Measurements from ENCODE around the gene IL1B. TPM values are rescaled to one million over a fixed set of nuclear protein-coding genes. Genes with fewer than 3 reads are reported as not detected.

Gene IL1B
- total RNA-seq, 6 donors from 2014 or later, result 0.59 to 27.4 (median 9.6) TPM

DNA sequence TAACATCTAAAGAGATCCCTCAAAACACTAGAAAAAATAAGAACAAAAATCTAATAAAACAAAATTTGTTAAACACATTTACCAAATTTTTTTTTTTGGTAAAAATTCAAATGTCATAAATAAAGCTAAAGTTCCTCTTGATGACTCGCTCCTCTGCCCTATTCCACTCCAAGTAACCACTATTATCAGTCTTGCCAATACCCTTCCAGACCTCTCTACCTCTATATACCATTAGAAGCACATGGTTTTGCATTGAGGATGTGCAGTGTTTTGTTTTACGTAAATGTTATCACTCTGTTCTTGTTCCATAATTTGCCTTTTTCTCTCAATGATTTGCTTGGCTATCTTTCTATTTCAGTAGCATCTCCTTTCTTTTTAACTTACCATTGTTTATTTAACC, 10.9 kb downstream of the IL1B start:
- Histone ChIP-seq H3K36me3 (no peaks in the 10 kb centered on the region), H3K9me3 (no peaks in the 10 kb centered on the region), H3K4me3 (no peak overlapping the region), H3K27me3 (no peaks in the 10 kb centered on the region), H3K27ac (no peak overlapping the region), H3K4me1 (no peaks in the 10 kb centered on the region)
- no peak for TF ChIP-seq EP300 (IDR thresholded peaks at IDR 0.05)
- TF ChIP-seq POLR2AphosphoS5 (IDR thresholded peaks at IDR 0.05), result no peak
- TF ChIP-seq, protein P1, sequence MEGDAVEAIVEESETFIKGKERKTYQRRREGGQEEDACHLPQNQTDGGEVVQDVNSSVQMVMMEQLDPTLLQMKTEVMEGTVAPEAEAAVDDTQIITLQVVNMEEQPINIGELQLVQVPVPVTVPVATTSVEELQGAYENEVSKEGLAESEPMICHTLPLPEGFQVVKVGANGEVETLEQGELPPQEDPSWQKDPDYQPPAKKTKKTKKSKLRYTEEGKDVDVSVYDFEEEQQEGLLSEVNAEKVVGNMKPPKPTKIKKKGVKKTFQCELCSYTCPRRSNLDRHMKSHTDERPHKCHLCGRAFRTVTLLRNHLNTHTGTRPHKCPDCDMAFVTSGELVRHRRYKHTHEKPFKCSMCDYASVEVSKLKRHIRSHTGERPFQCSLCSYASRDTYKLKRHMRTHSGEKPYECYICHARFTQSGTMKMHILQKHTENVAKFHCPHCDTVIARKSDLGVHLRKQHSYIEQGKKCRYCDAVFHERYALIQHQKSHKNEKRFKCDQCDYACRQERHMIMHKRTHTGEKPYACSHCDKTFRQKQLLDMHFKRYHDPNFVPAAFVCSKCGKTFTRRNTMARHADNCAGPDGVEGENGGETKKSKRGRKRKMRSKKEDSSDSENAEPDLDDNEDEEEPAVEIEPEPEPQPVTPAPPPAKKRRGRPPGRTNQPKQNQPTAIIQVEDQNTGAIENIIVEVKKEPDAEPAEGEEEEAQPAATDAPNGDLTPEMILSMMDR (IDR thresholded peaks at IDR 0.05), result no peak
- TF ChIP-seq POLR2A (IDR thresholded peaks at IDR 0.05), result no peak
- WGBS, 2 donors, result 93 to 95% methylated on average over 2 of the region's 2 CpGs
- ATAC-seq (ENCODE audit: low FRiP score in 2 of 2), result no peak
- DNase-seq, result no peak

DNA sequence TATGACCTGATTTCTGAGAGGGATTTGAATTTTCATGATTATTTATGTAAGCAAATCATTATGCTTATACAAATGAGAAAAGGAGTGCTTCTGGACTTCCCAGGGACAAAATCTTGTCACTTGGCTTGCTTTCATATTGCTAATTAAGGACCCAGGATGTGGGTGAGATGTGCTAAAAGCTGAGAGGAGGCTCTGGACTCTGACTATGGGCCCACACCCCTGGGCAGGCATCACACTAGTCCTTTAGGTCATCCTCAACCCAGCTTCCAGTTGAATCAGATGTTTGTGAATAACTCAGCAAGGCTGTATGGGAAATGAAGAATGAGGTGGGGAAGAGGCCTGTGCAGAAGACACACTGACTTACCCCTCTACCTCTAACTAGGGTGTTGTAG, 11.9 kb downstream of the IL1B start:
- Histone ChIP-seq H3K4me1 (no peaks in the 10 kb centered on the region), H3K4me3 (no peak overlapping the region), H3K27ac (no peak overlapping the region), H3K36me3 (no peaks in the 10 kb centered on the region), H3K9me3 (no peaks in the 10 kb centered on the region), H3K27me3 (no peaks in the 10 kb centered on the region)
- no peak for DNase-seq
- TF ChIP-seq POLR2A (IDR thresholded peaks at IDR 0.05) (no peak), EP300 (IDR thresholded peaks at IDR 0.05) (no peak), POLR2AphosphoS5 (IDR thresholded peaks at IDR 0.05) (no peak)
- TF ChIP-seq, protein P1 (IDR thresholded peaks at IDR 0.05), result no peak
- ATAC-seq (ENCODE audit: low FRiP score in 2 of 2), result no peak

DNA sequence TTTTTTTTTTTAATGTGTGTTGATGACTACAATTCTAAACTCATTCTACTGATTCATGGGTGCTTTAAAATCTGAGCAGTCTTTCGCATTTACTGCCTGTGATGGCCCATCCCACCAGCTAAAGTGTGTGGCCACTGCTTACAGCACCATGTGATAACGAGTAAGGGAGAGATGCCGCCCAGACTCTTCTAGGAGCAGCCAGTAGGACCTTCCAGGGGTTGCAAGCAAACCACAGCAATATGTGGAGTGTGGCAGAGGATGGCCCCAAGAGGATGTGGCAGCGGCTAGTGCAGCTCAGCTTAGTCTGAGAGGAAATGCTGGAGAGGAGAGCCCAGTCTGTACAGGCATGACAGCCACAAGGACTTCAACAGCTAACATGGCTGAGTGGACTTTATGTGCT, 14.9 kb downstream of the IL1B start:
- no peaks in the 10 kb centered on the region for H3K36me3 ChIP-seq
- no peak overlapping the region for H3K27ac ChIP-seq
- no peaks in the 10 kb centered on the region for H3K4me1 ChIP-seq
- no peak for ATAC-seq (ENCODE audit: low FRiP score in 2 of 2)
- no peaks in the 10 kb centered on the region for H3K9me3 ChIP-seq
- H3K4me3 ChIP-seq, result no peak overlapping the region
- TF ChIP-seq, protein P1 (IDR thresholded peaks at IDR 0.05), result no peak
- TF ChIP-seq EP300 (IDR thresholded peaks at IDR 0.05) (no peak), POLR2A (IDR thresholded peaks at IDR 0.05) (no peak), POLR2AphosphoS5 (IDR thresholded peaks at IDR 0.05) (no peak)
- H3K27me3 ChIP-seq, result no peaks in the 10 kb centered on the region
- DNase-seq, result no peak
- WGBS, 2 donors, result 63 to 88% methylated on average over 4 of the region's 4 CpGs

DNA sequence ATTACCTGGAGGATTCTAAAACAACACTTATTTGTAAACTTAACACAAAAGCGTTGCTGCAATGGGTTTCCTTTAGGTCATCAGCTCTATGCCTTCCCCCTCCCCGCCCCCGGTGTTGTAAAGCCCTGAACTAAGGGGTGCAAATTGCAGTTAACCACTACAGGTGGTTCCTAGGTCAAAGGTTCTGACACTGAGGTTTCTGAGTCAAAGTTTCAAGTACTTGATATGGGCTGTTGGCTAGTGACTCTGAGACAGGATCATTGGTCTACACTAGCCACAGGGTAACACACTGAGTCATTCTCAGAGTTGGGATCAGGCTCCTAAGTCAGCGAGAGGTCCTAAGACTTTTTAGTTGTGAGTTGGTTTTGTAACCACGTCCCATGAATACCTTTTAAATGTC, 15.4 kb downstream of the IL1B start:
- Histone ChIP-seq H3K27ac (no peak overlapping the region), H3K9me3 (no peaks in the 10 kb centered on the region), H3K36me3 (no peaks in the 10 kb centered on the region), H3K4me1 (no peaks in the 10 kb centered on the region), H3K27me3 (no peaks in the 10 kb centered on the region), H3K4me3 (no peak overlapping the region)
- no peak for TF ChIP-seq POLR2AphosphoS5 (IDR thresholded peaks at IDR 0.05)
- TF ChIP-seq EP300 (IDR thresholded peaks at IDR 0.05), result no peak
- TF ChIP-seq, protein P1 (IDR thresholded peaks at IDR 0.05), result no peak
- no peak for TF ChIP-seq POLR2A (IDR thresholded peaks at IDR 0.05)
- 76 to 82% methylated on average over 5 of the region's 5 CpGs for WGBS, 2 donors
- DNase-seq (no peak), ATAC-seq (ENCODE audit: low FRiP score in 2 of 2) (no peak)

DNA sequence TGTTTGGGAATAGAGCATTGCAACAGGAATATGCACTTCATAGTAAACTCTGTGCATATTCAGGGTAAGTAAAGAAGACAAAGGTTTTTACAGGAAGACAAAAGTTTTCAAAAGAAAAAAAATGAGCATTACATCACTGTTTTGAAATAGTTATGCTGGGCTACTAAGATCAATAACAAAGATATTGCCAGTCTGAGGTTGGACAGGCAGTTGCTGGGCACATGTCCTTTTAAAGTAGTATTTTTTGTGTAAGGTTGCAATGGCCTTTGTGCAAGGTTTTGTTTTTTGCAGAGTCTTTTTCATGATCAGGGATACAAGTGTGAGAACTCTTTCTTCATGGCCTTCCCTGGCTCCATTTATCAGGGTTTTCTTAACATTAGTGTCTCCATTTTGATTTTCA, 16.2 kb downstream of the IL1B start:
- no peaks in the 10 kb centered on the region for H3K4me1 ChIP-seq
- no peaks in the 10 kb centered on the region for H3K36me3 ChIP-seq
- no peak overlapping the region for H3K27ac ChIP-seq
- TF ChIP-seq, protein P1 (IDR thresholded peaks at IDR 0.05), result no peak
- TF ChIP-seq POLR2AphosphoS5 (IDR thresholded peaks at IDR 0.05), result no peak
- no peak for TF ChIP-seq POLR2A (IDR thresholded peaks at IDR 0.05)
- TF ChIP-seq EP300 (IDR thresholded peaks at IDR 0.05), result no peak
- no peak overlapping the region for H3K4me3 ChIP-seq
- H3K9me3 ChIP-seq, result no peaks in the 10 kb centered on the region
- no peaks in the 10 kb centered on the region for H3K27me3 ChIP-seq
- ATAC-seq (ENCODE audit: low FRiP score in 2 of 2) (no peak), DNase-seq (no peak)

All from upper lobe of left lung (tissue), 6 donors.